IMR-90 (cell line): ENCODE measurements around the gene CPED1. TPM values are rescaled to one million over a fixed set of nuclear protein-coding genes. Genes with fewer than 3 reads are reported as not detected.

Source experiments
- ATAC-seq: fragments of 200-7000 bp; cut with Tn5 transposase; 2 replicates; pipeline ENCODE4 v1.9.1; 2020; ENCODE audit warnings: low read depth, mild to moderate bottlenecking, moderate library complexity
- BruUV-seq: library from RNA; stranded (reverse); fragments of 400-500 nt; replicated peaks from 2 replicates; lab custom pipeline; 2021; lab: Mats Ljungman, UMichigan
- CTCF ChIA-PET: fragments of 300-600 bp; formaldehyde crosslinking; extraction: SDS; loops from one replicate; lab custom pipeline; 2021; ENCODE audit warnings: antibody characterized with exemption; lab: Yijun Ruan, JAX
- POLR2A ChIA-PET: fragments of 300-600 bp; sonication (Branson Sonifier 250); formaldehyde crosslinking; loops from one replicate; lab custom pipeline; 2022; ENCODE audit warnings: antibody characterized with exemption; ENCODE audit not compliant: unreplicated experiment; lab: Charles Lee
- DNase-seq: peaks from one replicate; pipeline ENCODE4 v3.0.0; 2013
- H2AFZ ChIP-seq: replicated peaks from 2 replicates; pipeline ENCODE3; 2013; ENCODE audit warnings: low read length, mild to moderate bottlenecking; ENCODE audit not compliant: poor library complexity
- H2AK5ac ChIP-seq: 2 replicates; pipeline ENCODE4 v1.6.1; 2013; ENCODE audit warnings: low read depth, low read length, inconsistent platforms
- H2AK9ac ChIP-seq: replicated peaks from 2 replicates; pipeline ENCODE3; 2013; ENCODE audit warnings: mild to moderate bottlenecking, low read depth, low read length, moderate library complexity; ENCODE audit not compliant: poor library complexity
- H2BK120ac ChIP-seq: 2 replicates; pipeline ENCODE4 v1.6.1; 2013; ENCODE audit warnings: low read depth, low read length, inconsistent platforms
- H2BK15ac ChIP-seq: 3 replicates; pipeline ENCODE4 v1.6.1; 2013; ENCODE audit warnings: low read depth, low read length, inconsistent platforms
- H2BK20ac ChIP-seq: 2 replicates; pipeline ENCODE4 v1.6.1; 2013; ENCODE audit warnings: low read depth, mild to moderate bottlenecking, inconsistent platforms, low read length, moderate library complexity
- H2BK5ac ChIP-seq: 2 replicates; pipeline ENCODE4 v1.6.1; 2013; ENCODE audit warnings: mild to moderate bottlenecking, low read depth, low read length, inconsistent platforms; ENCODE audit not compliant: poor library complexity, severe bottlenecking
- H3K14ac ChIP-seq: replicated peaks from 2 replicates; pipeline ENCODE4 v1.6.1; 2013; ENCODE audit warnings: low read depth, low read length, inconsistent platforms
- H3K18ac ChIP-seq: 2 replicates; pipeline ENCODE4 v1.6.1; 2013; ENCODE audit warnings: low read depth, low read length, control low read depth
- H3K23ac ChIP-seq: 2 replicates; pipeline ENCODE4 v1.6.1; 2013; ENCODE audit warnings: low read depth, low read length, inconsistent platforms
- H3K27ac ChIP-seq: 2 replicates; pipeline ENCODE4 v1.5.1; 2013; ENCODE audit warnings: mild to moderate bottlenecking, control low read depth, low read length; ENCODE audit not compliant: insufficient read depth
- H3K27me3 ChIP-seq: 2 replicates; pipeline ENCODE4 v1.6.1; 2013; ENCODE audit warnings: low read length; ENCODE audit not compliant: control insufficient read depth, insufficient read depth
- H3K36me3 ChIP-seq: 2 replicates; pipeline ENCODE4 v1.6.1; 2013; ENCODE audit warnings: low read length, mixed read lengths; ENCODE audit not compliant: control insufficient read depth, insufficient read depth
- H3K4ac ChIP-seq: 2 replicates; pipeline ENCODE4 v1.6.1; 2013; ENCODE audit warnings: low read depth, low read length, inconsistent platforms
- H3K4me1 ChIP-seq: 2 replicates; pipeline ENCODE4 v1.6.1; 2013; ENCODE audit warnings: low read length, mixed read lengths; ENCODE audit not compliant: control insufficient read depth, insufficient read depth
- H3K4me2 ChIP-seq: 2 replicates; pipeline ENCODE4 v1.6.1; 2013; ENCODE audit warnings: low read depth, mild to moderate bottlenecking, control low read depth, low read length, moderate library complexity
- H3K4me3 ChIP-seq: 2 replicates; pipeline ENCODE4 v1.5.1; 2013; ENCODE audit warnings: low read depth, mild to moderate bottlenecking, control low read depth, low read length, moderate library complexity; ENCODE audit not compliant: insufficient read depth
- H3K56ac ChIP-seq: 2 replicates; pipeline ENCODE4 v1.6.1; 2013; ENCODE audit warnings: low read length, inconsistent platforms; ENCODE audit not compliant: insufficient read depth; ENCODE audit errors: extremely low read depth
- H3K79me1 ChIP-seq, 2 experiments: 2 replicates each; pipeline ENCODE4 v1.6.1; 2013; ENCODE audit warnings: low read length in 2 of 2, inconsistent platforms in 1 of 2, low read depth in 1 of 2
- H3K9ac ChIP-seq: 2 replicates; pipeline ENCODE4 v1.6.1; 2013; ENCODE audit warnings: low read depth, low read length, control low read depth
- H3K9me1 ChIP-seq: 2 replicates; pipeline ENCODE4 v1.6.1; 2013; ENCODE audit warnings: low read length, inconsistent platforms; ENCODE audit not compliant: insufficient read depth
- H3K9me3 ChIP-seq: 2 replicates; pipeline ENCODE4 v1.6.1; 2013; ENCODE audit warnings: low read length; ENCODE audit not compliant: control insufficient read depth, insufficient read depth
- H4K20me1 ChIP-seq: 2 replicates; pipeline ENCODE4 v1.6.1; 2013; ENCODE audit warnings: low read length, inconsistent platforms; ENCODE audit not compliant: insufficient read depth
- H4K5ac ChIP-seq: 2 replicates; pipeline ENCODE4 v1.6.1; 2013; ENCODE audit warnings: mild to moderate bottlenecking, low read depth, low read length, control low read depth
- H4K8ac ChIP-seq, 2 experiments: 2 replicates each; pipeline ENCODE4 v1.6.1; 2013; ENCODE audit warnings: low read depth in 2 of 2, low read length in 2 of 2, control low read depth in 1 of 2, inconsistent platforms in 1 of 2
- H4K91ac ChIP-seq: 2 replicates; pipeline ENCODE4 v1.6.1; 2013; ENCODE audit warnings: low read depth, low read length, inconsistent platforms; ENCODE audit not compliant: insufficient read depth
- CEBPB ChIP-seq: IDR thresholded peaks from 2 replicates; pipeline ENCODE4 v1.6.1; 2012; ENCODE audit warnings: low read depth, low read length, improper control_type of control experiment
- CHD1 ChIP-seq: IDR thresholded peaks from 2 replicates; pipeline ENCODE4 v1.6.1; 2012; ENCODE audit warnings: low read depth, low read length, improper control_type of control experiment
- MAFK ChIP-seq: IDR thresholded peaks from 2 replicates; pipeline ENCODE4 v1.6.1; 2012; ENCODE audit warnings: low read depth, low read length, improper control_type of control experiment
- MAZ ChIP-seq: IDR thresholded peaks from 2 replicates; pipeline ENCODE4 v1.6.1; 2012; ENCODE audit warnings: low read depth, mild to moderate bottlenecking, low read length, improper control_type of control experiment, moderate library complexity, borderline replicate concordance
- MXI1 ChIP-seq: IDR thresholded peaks from 2 replicates; pipeline ENCODE4 v1.6.1; 2012; ENCODE audit warnings: low read depth, mild to moderate bottlenecking, low read length, moderate library complexity, borderline replicate concordance
- NFE2L2 ChIP-seq: fragments of 150-350 bp; IDR thresholded peaks from 2 replicates; pipeline ENCODE4 v1.6.1; 2016; ENCODE audit warnings: low read depth, mild to moderate bottlenecking, low read length
- POLR2A ChIP-seq: IDR thresholded peaks from 2 replicates; pipeline ENCODE4 v1.6.1; 2012; ENCODE audit warnings: mild to moderate bottlenecking, low read depth, low read length
- RAD21 ChIP-seq: IDR thresholded peaks from 2 replicates; pipeline ENCODE4 v1.6.1; 2012; ENCODE audit warnings: low read length, improper control_type of control experiment
- RCOR1 ChIP-seq: IDR thresholded peaks from 2 replicates; pipeline ENCODE4 v1.6.1; 2012; ENCODE audit warnings: mild to moderate bottlenecking, low read length, improper control_type of control experiment; ENCODE audit not compliant: insufficient replicate concordance
- SMC3 ChIP-seq: fragments of 150-350 bp; IDR thresholded peaks from 2 replicates; pipeline ENCODE4 v1.6.1; 2016; ENCODE audit warnings: low read depth, mild to moderate bottlenecking, antibody characterized with exemption, low read length, moderate library complexity
- WGBS, 2 experiments: methylation state at CpG; one replicate each; pipeline versions ENCODE4 v1.1.5 to v1.1.7; 2013; ENCODE audit warnings: missing lambda C conversion rate in 2 of 2; ENCODE audit not compliant: insufficient read length in 1 of 2; ENCODE audit errors: extremely low coverage in 2 of 2; 5-methylcytosine and 5-hydroxymethylcytosine counted together
- dilution Hi-C: fragments of 300-500 bp; cut with HindIII; formaldehyde crosslinking; loops from one replicate; pipeline ENCODE4 v1.14.3; 2018; ENCODE audit warnings: low sequenced_read_pairs; ENCODE audit not compliant: unreplicated experiment
- in situ Hi-C: fragments of 300-500 bp; cut with MboI; formaldehyde crosslinking; loops from 3 replicates; pipeline ENCODE4 v1.14.3; 2019; ENCODE audit warnings: low sequenced_read_pairs, inconsistent platforms, mixed read lengths
- intact Hi-C: fragments of 100-400 bp; cut with micrococcal nuclease; formaldehyde crosslinking; loops from 2 replicates; pipeline ENCODE4 v1.10.0; 2022
- polyA plus RNA-seq, 3 experiments: library from polyadenylated mRNA; depleted of rRNA; stranded (reverse); fragments of >200 nt; gene quantifications; 2 replicates each; pipeline ENCODE4 v1.2.3, GENCODE V29; 2012; ENCODE audit warnings: low replicate concordance in 1 of 3
- total RNA-seq: library from RNA; depleted of rRNA; stranded (reverse); fragments of >200 nt; gene quantifications from 2 replicates; pipeline ENCODE4 v1.2.3, GENCODE V29; 2012
- TF ChIP-seq, protein P1 (sequence below): conservative IDR thresholded peaks from 2 replicates; pipeline ENCODE4 v1.5.1; 2012; ENCODE audit warnings: mild to moderate bottlenecking, low read depth, low read length, improper control_type of control experiment
- TF ChIP-seq, protein P2 (sequence below): fragments of 150-350 bp; IDR thresholded peaks from 2 replicates; pipeline ENCODE4 v1.6.1; 2017; ENCODE audit warnings: mild to moderate bottlenecking, antibody characterized with exemption, low read length, low read depth
- TF ChIP-seq, protein P3 (sequence below): fragments of 150-350 bp; IDR thresholded peaks from 2 replicates; pipeline ENCODE4 v1.6.1; 2016; ENCODE audit warnings: low read depth, mild to moderate bottlenecking, low read length, moderate library complexity, borderline replicate concordance

Gene CPED1
- total and polyA plus RNA-seq, 2 of the 4 experiments (the other 2 are of a cell fraction), result 31.2 to 96.8 TPM

DNA sequence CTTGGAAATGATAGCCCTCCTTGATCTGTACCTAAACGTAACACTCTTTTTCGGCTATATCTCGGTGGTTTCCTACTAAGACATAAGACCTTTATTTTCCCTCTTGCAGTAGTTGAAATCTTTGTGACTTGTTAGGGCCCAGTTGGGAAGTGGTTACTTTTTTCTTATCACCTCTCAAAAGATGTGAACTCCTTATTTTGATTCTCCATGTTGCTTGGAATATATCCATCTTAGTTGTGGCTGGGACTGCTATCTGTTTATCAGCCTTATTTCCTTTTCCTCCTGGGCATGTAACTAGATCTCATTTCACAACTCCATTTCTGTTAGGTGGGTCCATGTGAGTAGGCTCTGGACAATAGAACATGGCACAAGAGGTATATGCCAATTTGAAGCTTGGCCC, 4.1 kb upstream of the CPED1 start:
- Histone ChIP-seq H2AK5ac (no peak overlapping the region), H2AK9ac (no peak overlapping the region), H3K18ac (no peak overlapping the region), H3K56ac (no peak overlapping the region), H4K8ac (no peak overlapping the region), H4K91ac (no peak overlapping the region), H4K5ac (no peak overlapping the region), H3K4me3 (no peak overlapping the region), H4K20me1 (no peaks in the 10 kb centered on the region; the same call in 1 of the 2 replicates), H3K79me1 (peaks cover 4 to 5% of the 10 kb centered on the region in 2 experiments; a peak in 2 of 4 replicates), H3K14ac (no peak overlapping the region), H3K9me1 (0 out of 2 replicates have a peak, but pooled peaks cover 2% of the 10 kb centered on the region), H3K23ac (no peak overlapping the region), H3K4ac (no peak overlapping the region), H2BK120ac (no peak overlapping the region), H2AFZ (no peak overlapping the region), H3K36me3 (no peaks in the 10 kb centered on the region), H3K27ac (no peak overlapping the region), H3K27me3 (no peaks in the 10 kb centered on the region), H2BK20ac (no peak overlapping the region), H2BK5ac (no peak overlapping the region), H3K9ac (no peak overlapping the region), H2BK15ac (no peak overlapping the region), H3K9me3 (no peaks in the 10 kb centered on the region), H3K4me2 (no peak overlapping the region), H3K4me1 (peaks cover 5% of the 10 kb centered on the region)
- CTCF ChIA-PET, result no interaction called here
- DNase-seq (no peak), ATAC-seq (no peak)
- dilution Hi-C loops, result loop anchor here (25.0 kb wide), 1 partner anchor 103 kb away; no protein-coding TSS in a partner anchor
- BruUV-seq, result no TSS peak
- intact Hi-C loops, result no loop called here
- no CpG with 5 or more reads among the region's 3 CpGs for WGBS, 2 experiments
- no peak for TF ChIP-seq CEBPB
- no peak for TF ChIP-seq MAZ
- TF ChIP-seq RCOR1, result no peak
- TF ChIP-seq CHD1, result no peak
- TF ChIP-seq, protein P1, sequence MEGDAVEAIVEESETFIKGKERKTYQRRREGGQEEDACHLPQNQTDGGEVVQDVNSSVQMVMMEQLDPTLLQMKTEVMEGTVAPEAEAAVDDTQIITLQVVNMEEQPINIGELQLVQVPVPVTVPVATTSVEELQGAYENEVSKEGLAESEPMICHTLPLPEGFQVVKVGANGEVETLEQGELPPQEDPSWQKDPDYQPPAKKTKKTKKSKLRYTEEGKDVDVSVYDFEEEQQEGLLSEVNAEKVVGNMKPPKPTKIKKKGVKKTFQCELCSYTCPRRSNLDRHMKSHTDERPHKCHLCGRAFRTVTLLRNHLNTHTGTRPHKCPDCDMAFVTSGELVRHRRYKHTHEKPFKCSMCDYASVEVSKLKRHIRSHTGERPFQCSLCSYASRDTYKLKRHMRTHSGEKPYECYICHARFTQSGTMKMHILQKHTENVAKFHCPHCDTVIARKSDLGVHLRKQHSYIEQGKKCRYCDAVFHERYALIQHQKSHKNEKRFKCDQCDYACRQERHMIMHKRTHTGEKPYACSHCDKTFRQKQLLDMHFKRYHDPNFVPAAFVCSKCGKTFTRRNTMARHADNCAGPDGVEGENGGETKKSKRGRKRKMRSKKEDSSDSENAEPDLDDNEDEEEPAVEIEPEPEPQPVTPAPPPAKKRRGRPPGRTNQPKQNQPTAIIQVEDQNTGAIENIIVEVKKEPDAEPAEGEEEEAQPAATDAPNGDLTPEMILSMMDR, result no peak
- TF ChIP-seq RAD21, result no peak
- TF ChIP-seq SMC3, result no peak
- TF ChIP-seq POLR2A, result no peak
- no peak for TF ChIP-seq MXI1
- TF ChIP-seq, protein P2, sequence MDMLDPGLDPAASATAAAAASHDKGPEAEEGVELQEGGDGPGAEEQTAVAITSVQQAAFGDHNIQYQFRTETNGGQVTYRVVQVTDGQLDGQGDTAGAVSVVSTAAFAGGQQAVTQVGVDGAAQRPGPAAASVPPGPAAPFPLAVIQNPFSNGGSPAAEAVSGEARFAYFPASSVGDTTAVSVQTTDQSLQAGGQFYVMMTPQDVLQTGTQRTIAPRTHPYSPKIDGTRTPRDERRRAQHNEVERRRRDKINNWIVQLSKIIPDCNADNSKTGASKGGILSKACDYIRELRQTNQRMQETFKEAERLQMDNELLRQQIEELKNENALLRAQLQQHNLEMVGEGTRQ, result no peak
- TF ChIP-seq, protein P3, sequence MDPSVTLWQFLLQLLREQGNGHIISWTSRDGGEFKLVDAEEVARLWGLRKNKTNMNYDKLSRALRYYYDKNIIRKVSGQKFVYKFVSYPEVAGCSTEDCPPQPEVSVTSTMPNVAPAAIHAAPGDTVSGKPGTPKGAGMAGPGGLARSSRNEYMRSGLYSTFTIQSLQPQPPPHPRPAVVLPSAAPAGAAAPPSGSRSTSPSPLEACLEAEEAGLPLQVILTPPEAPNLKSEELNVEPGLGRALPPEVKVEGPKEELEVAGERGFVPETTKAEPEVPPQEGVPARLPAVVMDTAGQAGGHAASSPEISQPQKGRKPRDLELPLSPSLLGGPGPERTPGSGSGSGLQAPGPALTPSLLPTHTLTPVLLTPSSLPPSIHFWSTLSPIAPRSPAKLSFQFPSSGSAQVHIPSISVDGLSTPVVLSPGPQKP, result no peak
- TF ChIP-seq NFE2L2, result no peak
- no peak for TF ChIP-seq MAFK
- in situ Hi-C loops, result loop anchor here (25.0 kb wide), 1 partner anchor 353 kb away; the partner anchor contains the start of gene WNT16
- POLR2A ChIA-PET, result no interaction called here
